SK-N-SH treated with all-trans-retinoic acid at 6 μM for 48 hours (cell line): ENCODE data around the gene DHRS1.

Experiments
- ATAC-seq: fragments of 200-7000 bp; cut with Tn5 transposase; 3 replicates; pipeline ENCODE4 v1.9.1; 2020; ENCODE audit warnings: mild to moderate bottlenecking, moderate library complexity
- ARNTL ChIP-seq: fragments of 450-650 bp; formaldehyde crosslinking; IDR thresholded peaks from 2 replicates; pipeline ENCODE4 v1.5.0; 2020; ENCODE audit warnings: low read depth, mild to moderate bottlenecking, moderate library complexity, borderline replicate concordance
- BACH2 ChIP-seq: fragments of 250-450 bp; sonication (Bioruptor Pico); IDR thresholded peaks from 2 replicates; pipeline ENCODE4 v1.9.0; 2021; ENCODE audit warnings: mild to moderate bottlenecking, borderline replicate concordance
- CREB5 ChIP-seq: fragments of 250-450 bp; sonication (Bioruptor Pico); IDR thresholded peaks from 2 replicates; pipeline ENCODE4 v1.5.1; 2020; ENCODE audit warnings: low read depth, mild to moderate bottlenecking, moderate library complexity
- CSDC2 ChIP-seq: fragments of 250-450 bp; sonication (Bioruptor Pico); IDR thresholded peaks from 2 replicates; pipeline ENCODE4 v1.5.0; 2020; ENCODE audit warnings: mild to moderate bottlenecking, moderate library complexity
- ESRRG ChIP-seq: fragments of 250-450 bp; sonication (Bioruptor Pico); IDR thresholded peaks from 2 replicates; pipeline ENCODE4 v1.6.1; 2021; ENCODE audit warnings: mild to moderate bottlenecking
- GLIS3 ChIP-seq: fragments of 250-450 bp; sonication (Bioruptor Pico); IDR thresholded peaks from 2 replicates; pipeline ENCODE4 v1.5.0; 2020; ENCODE audit warnings: mild to moderate bottlenecking, moderate library complexity
- ISL1 ChIP-seq: fragments of 250-450 bp; sonication (Bioruptor Pico); IDR thresholded peaks from 2 replicates; pipeline ENCODE4 v2.1.2; 2022; ENCODE audit warnings: mild to moderate bottlenecking, moderate library complexity
- OSR1 ChIP-seq: fragments of 250-450 bp; sonication (Bioruptor Pico); IDR thresholded peaks from 2 replicates; pipeline ENCODE4 v1.8.0; 2022; ENCODE audit warnings: moderate library complexity, mild to moderate bottlenecking, inconsistent platforms
- SNAI2 ChIP-seq: fragments of 250-450 bp; sonication (Bioruptor Pico); IDR thresholded peaks from 2 replicates; pipeline ENCODE4 v1.5.0; 2020; ENCODE audit warnings: mild to moderate bottlenecking, moderate library complexity
- TCF4 ChIP-seq: fragments of 250-450 bp; sonication (Bioruptor Pico); IDR thresholded peaks from 2 replicates; pipeline ENCODE4 v1.8.0; 2021; ENCODE audit warnings: mild to moderate bottlenecking, moderate library complexity, borderline replicate concordance
- TOX ChIP-seq: fragments of 250-450 bp; sonication (Bioruptor Pico); IDR thresholded peaks from 2 replicates; pipeline ENCODE4 v1.8.0; 2021; ENCODE audit warnings: mild to moderate bottlenecking, moderate library complexity, borderline replicate concordance
- ZC3H10 ChIP-seq: fragments of 250-450 bp; sonication (Bioruptor Pico); IDR thresholded peaks from 2 replicates; pipeline ENCODE4 v1.5.1; 2021; ENCODE audit warnings: mild to moderate bottlenecking, moderate library complexity
- ZFP3 ChIP-seq: fragments of 250-450 bp; sonication (Bioruptor Pico); IDR thresholded peaks from 2 replicates; pipeline ENCODE4 v1.5.0; 2020; ENCODE audit warnings: mild to moderate bottlenecking, moderate library complexity
- ZFP30 ChIP-seq: fragments of 450-650 bp; formaldehyde crosslinking; IDR thresholded peaks from 2 replicates; pipeline ENCODE4 v1.5.0; 2022; ENCODE audit warnings: mild to moderate bottlenecking, moderate library complexity
- ZNF565 ChIP-seq: fragments of 450-650 bp; formaldehyde crosslinking; conservative IDR thresholded peaks from 2 replicates; pipeline ENCODE4 v1.5.0; 2020; ENCODE audit warnings: low read depth, mild to moderate bottlenecking, moderate library complexity
- ZNF8 ChIP-seq: fragments of 450-650 bp; formaldehyde crosslinking; IDR thresholded peaks from 2 replicates; pipeline ENCODE4 v1.5.0; 2020; ENCODE audit warnings: mild to moderate bottlenecking, moderate library complexity
- TF ChIP-seq, protein P1 (sequence below): fragments of 250-450 bp; sonication (Bioruptor Pico); IDR thresholded peaks from 2 replicates; pipeline ENCODE4 v1.5.0; 2020; ENCODE audit warnings: mild to moderate bottlenecking, moderate library complexity
- TF ChIP-seq, protein P2 (sequence below): fragments of 250-450 bp; sonication (Bioruptor Pico); IDR thresholded peaks from 2 replicates; pipeline ENCODE4 v1.8.0; 2020; ENCODE audit warnings: mild to moderate bottlenecking, moderate library complexity, borderline replicate concordance
- TF ChIP-seq, protein P3 (sequence below): fragments of 250-450 bp; sonication (Bioruptor Pico); IDR thresholded peaks from 2 replicates; pipeline ENCODE4 v1.8.0; 2021; ENCODE audit warnings: low read depth, mild to moderate bottlenecking, moderate library complexity, borderline replicate concordance

DHRS1 gene

DNA sequence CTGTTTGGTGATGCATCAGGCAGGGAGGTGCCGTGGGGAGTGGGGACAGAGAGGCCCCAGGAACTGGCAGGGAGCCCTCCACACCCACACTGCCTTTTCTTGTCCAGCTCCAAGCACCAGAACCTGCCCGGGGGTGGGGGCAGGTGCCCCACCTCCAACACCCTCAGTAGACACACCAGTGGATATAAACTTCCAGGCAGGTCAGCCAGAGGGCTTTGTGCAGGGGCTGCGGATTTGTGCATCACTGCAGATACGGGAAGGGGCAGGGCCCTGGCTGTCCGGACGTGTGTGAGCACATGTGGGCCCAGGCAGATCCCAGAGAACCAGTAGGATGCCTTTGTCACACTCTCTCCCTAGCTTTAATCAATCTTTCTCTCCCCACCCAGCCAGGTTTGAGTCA lies 35.3 kb downstream of the DHRS1 start:
- ATAC-seq = no peak
- TF ChIP-seq CSDC2 = no peak
- no peak for TF ChIP-seq ESRRG
- TF ChIP-seq ZC3H10 (CRISPR knock-in tag) = no peak
- TF ChIP-seq, protein P1, sequence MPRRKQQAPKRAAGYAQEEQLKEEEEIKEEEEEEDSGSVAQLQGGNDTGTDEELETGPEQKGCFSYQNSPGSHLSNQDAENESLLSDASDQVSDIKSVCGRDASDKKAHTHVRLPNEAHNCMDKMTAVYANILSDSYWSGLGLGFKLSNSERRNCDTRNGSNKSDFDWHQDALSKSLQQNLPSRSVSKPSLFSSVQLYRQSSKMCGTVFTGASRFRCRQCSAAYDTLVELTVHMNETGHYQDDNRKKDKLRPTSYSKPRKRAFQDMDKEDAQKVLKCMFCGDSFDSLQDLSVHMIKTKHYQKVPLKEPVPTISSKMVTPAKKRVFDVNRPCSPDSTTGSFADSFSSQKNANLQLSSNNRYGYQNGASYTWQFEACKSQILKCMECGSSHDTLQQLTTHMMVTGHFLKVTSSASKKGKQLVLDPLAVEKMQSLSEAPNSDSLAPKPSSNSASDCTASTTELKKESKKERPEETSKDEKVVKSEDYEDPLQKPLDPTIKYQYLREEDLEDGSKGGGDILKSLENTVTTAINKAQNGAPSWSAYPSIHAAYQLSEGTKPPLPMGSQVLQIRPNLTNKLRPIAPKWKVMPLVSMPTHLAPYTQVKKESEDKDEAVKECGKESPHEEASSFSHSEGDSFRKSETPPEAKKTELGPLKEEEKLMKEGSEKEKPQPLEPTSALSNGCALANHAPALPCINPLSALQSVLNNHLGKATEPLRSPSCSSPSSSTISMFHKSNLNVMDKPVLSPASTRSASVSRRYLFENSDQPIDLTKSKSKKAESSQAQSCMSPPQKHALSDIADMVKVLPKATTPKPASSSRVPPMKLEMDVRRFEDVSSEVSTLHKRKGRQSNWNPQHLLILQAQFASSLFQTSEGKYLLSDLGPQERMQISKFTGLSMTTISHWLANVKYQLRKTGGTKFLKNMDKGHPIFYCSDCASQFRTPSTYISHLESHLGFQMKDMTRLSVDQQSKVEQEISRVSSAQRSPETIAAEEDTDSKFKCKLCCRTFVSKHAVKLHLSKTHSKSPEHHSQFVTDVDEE (CRISPR knock-in tag) = no peak
- TF ChIP-seq, protein P2, sequence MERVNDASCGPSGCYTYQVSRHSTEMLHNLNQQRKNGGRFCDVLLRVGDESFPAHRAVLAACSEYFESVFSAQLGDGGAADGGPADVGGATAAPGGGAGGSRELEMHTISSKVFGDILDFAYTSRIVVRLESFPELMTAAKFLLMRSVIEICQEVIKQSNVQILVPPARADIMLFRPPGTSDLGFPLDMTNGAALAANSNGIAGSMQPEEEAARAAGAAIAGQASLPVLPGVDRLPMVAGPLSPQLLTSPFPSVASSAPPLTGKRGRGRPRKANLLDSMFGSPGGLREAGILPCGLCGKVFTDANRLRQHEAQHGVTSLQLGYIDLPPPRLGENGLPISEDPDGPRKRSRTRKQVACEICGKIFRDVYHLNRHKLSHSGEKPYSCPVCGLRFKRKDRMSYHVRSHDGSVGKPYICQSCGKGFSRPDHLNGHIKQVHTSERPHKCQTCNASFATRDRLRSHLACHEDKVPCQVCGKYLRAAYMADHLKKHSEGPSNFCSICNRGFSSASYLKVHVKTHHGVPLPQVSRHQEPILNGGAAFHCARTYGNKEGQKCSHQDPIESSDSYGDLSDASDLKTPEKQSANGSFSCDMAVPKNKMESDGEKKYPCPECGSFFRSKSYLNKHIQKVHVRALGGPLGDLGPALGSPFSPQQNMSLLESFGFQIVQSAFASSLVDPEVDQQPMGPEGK (CRISPR knock-in tag) = no peak

DNA sequence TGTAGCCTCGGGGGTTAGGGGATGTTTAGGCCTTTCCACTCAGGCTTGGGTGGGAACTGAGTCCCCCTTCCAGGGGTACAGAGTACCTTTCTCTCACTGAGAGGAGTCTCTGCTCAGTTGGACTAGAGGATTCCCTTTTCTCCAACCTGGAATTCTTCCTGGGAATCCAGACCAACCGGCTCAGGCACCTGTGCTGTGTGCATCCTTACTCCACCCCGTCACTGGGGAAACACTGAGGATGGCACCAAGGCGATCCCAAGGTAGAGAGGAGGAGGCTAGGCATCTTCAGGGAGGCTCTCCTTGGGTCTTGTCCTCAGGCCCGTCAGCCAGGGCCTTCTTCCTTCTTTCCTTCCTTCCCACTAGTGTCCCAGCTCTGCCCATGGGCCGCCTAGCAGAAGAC lies 35.7 kb downstream of the DHRS1 start:
- TF ChIP-seq SNAI2 (CRISPR knock-in tag) = no peak
- TF ChIP-seq GLIS3 (CRISPR knock-in tag) = no peak
- no peak for TF ChIP-seq CSDC2
- TF ChIP-seq, protein P2 (CRISPR knock-in tag) = no peak
- TF ChIP-seq ZFP3 (CRISPR knock-in tag) = no peak
- TF ChIP-seq ZC3H10 (CRISPR knock-in tag) = no peak
- TF ChIP-seq ZNF565 (CRISPR knock-in tag) = no peak
- no peak for TF ChIP-seq ISL1 (CRISPR knock-in tag)
- no peak for TF ChIP-seq ZFP30 (CRISPR knock-in tag)
- no peak for TF ChIP-seq ARNTL (CRISPR knock-in tag)
- TF ChIP-seq TCF4 (CRISPR knock-in tag) = no peak
- TF ChIP-seq, protein P3, sequence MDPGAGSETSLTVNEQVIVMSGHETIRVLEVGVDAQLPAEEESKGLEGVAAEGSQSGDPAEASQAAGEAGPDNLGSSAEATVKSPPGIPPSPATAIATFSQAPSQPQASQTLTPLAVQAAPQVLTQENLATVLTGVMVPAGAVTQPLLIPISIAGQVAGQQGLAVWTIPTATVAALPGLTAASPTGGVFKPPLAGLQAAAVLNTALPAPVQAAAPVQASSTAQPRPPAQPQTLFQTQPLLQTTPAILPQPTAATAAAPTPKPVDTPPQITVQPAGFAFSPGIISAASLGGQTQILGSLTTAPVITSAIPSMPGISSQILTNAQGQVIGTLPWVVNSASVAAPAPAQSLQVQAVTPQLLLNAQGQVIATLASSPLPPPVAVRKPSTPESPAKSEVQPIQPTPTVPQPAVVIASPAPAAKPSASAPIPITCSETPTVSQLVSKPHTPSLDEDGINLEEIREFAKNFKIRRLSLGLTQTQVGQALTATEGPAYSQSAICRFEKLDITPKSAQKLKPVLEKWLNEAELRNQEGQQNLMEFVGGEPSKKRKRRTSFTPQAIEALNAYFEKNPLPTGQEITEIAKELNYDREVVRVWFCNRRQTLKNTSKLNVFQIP (CRISPR knock-in tag) = no peak
- no peak for TF ChIP-seq OSR1 (CRISPR knock-in tag)
- TF ChIP-seq TOX (CRISPR knock-in tag) = no peak
- TF ChIP-seq BACH2 (CRISPR knock-in tag) = no peak
- ATAC-seq = no peak

GRCh38 chr14:24262821-24263733 lies 36.5 kb downstream of the DHRS1 start, which contains the start of gene TGM1:
TGM1 (minus strand) TSS chr14:24263177; CDS start chr14:24262352, 825 bp downstream.
- TF ChIP-seq CREB5 = no peak
- TF ChIP-seq TCF4 (CRISPR knock-in tag) = no peak
- no peak for TF ChIP-seq ZNF565 (CRISPR knock-in tag)
- TF ChIP-seq, protein P1 (CRISPR knock-in tag) = no peak
- no peak for TF ChIP-seq ZNF8 (CRISPR knock-in tag)
- TF ChIP-seq ESRRG = no peak
- no peak; the same call in 2 of the 3 replicates for ATAC-seq
